Neural crest cell (in vitro differentiated cells): ENCODE data around the gene VSIG10L. TPM values are rescaled to one million over a fixed set of nuclear protein-coding genes. Genes with fewer than 3 reads are reported as not detected.

Experiments used
- DNase-seq: peaks from one replicate; pipeline ENCODE4 v3.0.0; 2021; ENCODE audit warnings: low read depth, mixed read lengths, low spot score
- H3K27ac Mint-ChIP-seq: one replicate; pipeline ENCODE4 v1.8.0; 2021; ENCODE audit warnings: mild to moderate bottlenecking, mixed read lengths; ENCODE audit not compliant: unreplicated experiment
- H3K27me3 Mint-ChIP-seq: 2 replicates; pipeline ENCODE4 v1.8.0; 2021; ENCODE audit warnings: low read depth, mild to moderate bottlenecking, mixed read lengths
- H3K36me3 Mint-ChIP-seq: 2 replicates; pipeline ENCODE4 v1.8.0; 2021; ENCODE audit warnings: low read depth, mild to moderate bottlenecking, mixed read lengths
- H3K4me1 Mint-ChIP-seq: 2 replicates; pipeline ENCODE4 v1.8.0; 2021; ENCODE audit warnings: mixed read lengths
- H3K4me3 Mint-ChIP-seq: one replicate; pipeline ENCODE4 v1.8.0; 2021; ENCODE audit warnings: mild to moderate bottlenecking, mixed read lengths
- H3K9me3 Mint-ChIP-seq: 2 replicates; pipeline ENCODE4 v1.8.0; 2021; ENCODE audit warnings: mixed read lengths
- total RNA-seq: library from RNA; stranded (reverse); gene quantifications from 2 replicates; pipeline ENCODE4 v1.2.1, GENCODE V29; 2021
- TF ChIP-seq, protein P1 (sequence below): fragments of 200-600 bp; sonication (generic); conservative IDR thresholded peaks from 2 replicates; pipeline ENCODE4 v1.5.0; 2021; ENCODE audit warnings: antibody characterized with exemption, mild to moderate bottlenecking

The VSIG10L gene
- total RNA-seq, 1 donor from 2014 or later = 3.1 TPM

DNA sequence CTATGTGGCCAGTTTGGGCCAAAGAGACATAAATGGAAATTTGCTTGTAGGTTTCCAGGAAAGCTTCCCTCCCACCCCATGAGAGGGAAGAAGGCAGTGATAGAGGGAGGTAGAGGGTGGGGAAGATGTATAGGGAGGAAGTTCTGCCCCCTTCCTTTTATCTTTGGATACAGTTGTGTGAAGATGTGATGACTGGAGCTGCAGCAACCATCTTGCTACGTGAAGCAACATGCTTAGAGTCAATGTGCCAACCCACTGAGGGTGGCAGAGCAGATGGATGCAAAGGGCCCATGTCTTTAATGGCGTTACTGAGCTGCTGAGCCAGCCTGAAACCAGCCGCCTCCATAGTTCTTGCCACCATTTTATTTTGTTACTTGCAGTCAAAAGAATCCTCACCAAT, 10.7 kb downstream of the VSIG10L start:
- H3K4me3 Mint-ChIP-seq = no peak overlapping the region
- TF ChIP-seq, protein P1, sequence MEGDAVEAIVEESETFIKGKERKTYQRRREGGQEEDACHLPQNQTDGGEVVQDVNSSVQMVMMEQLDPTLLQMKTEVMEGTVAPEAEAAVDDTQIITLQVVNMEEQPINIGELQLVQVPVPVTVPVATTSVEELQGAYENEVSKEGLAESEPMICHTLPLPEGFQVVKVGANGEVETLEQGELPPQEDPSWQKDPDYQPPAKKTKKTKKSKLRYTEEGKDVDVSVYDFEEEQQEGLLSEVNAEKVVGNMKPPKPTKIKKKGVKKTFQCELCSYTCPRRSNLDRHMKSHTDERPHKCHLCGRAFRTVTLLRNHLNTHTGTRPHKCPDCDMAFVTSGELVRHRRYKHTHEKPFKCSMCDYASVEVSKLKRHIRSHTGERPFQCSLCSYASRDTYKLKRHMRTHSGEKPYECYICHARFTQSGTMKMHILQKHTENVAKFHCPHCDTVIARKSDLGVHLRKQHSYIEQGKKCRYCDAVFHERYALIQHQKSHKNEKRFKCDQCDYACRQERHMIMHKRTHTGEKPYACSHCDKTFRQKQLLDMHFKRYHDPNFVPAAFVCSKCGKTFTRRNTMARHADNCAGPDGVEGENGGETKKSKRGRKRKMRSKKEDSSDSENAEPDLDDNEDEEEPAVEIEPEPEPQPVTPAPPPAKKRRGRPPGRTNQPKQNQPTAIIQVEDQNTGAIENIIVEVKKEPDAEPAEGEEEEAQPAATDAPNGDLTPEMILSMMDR = no peak

DNA sequence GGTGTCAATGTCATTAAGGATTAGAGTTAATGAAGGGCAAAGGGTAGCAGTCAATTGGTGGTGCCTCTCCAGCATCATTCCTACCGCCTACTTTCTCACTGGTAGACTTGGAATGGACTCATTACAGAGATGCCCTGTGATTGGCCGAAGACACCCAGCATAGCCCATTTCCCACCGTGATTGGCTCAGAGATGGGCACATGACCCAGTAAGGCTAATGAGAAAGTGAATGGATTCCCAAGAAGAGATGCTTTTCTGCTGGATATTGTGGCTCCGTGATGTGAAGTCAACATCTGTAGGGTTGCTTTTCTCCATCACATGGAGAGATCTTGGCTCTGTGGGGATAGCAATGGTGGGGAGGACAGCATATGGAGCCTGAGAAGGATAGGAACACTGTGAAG, 11.6 kb downstream of the VSIG10L start:
- Mint-ChIP-seq H3K9me3 (peaks cover 10% of the 10 kb centered on the region), H3K27me3 (no peaks in the 10 kb centered on the region), H3K27ac (no peak overlapping the region), H3K4me3 (no peak overlapping the region), H3K36me3 (peaks cover 13% of the 10 kb centered on the region), H3K4me1 (peaks cover 11% of the 10 kb centered on the region)
- TF ChIP-seq, protein P1 = no peak
- DNase-seq = no peak

More for the DNA sequence above, 10.7 kb downstream of the VSIG10L start:
- peaks cover 10% of the 10 kb centered on the region for H3K9me3 Mint-ChIP-seq
- H3K27ac Mint-ChIP-seq = no peak overlapping the region
- peaks cover 11% of the 10 kb centered on the region for H3K36me3 Mint-ChIP-seq
- DNase-seq = no peak
- H3K27me3 Mint-ChIP-seq = no peaks in the 10 kb centered on the region
- peaks cover 12% of the 10 kb centered on the region for H3K4me1 Mint-ChIP-seq

DNA sequence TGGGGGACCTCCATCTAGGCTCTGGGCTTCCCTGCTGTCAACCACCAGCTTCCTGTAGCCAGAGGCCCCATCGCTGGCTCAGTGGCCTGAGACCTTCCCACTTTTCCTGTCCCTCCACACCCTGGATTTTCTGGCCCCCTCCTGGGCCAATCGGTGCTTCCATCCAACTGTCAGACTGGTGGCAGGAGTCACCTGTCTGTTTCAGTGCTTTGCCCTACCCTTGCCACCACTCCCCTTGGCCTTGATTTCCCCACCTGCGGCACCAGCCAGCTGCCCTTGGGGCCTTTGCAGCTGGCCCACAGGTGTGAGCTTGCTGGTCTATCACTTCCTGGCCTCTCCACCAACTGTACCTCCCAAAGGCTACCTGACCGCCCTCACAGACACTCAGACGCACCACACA, 12.5 kb downstream of the VSIG10L start:
- Mint-ChIP-seq H3K9me3 (peaks cover 10% of the 10 kb centered on the region), H3K27me3 (no peaks in the 10 kb centered on the region), H3K27ac (no peak overlapping the region), H3K4me1 (peaks cover 4% of the 10 kb centered on the region), H3K36me3 (peaks cover 13% of the 10 kb centered on the region), H3K4me3 (no peak overlapping the region)
- DNase-seq = no peak
- TF ChIP-seq, protein P1 = no peak

DNA sequence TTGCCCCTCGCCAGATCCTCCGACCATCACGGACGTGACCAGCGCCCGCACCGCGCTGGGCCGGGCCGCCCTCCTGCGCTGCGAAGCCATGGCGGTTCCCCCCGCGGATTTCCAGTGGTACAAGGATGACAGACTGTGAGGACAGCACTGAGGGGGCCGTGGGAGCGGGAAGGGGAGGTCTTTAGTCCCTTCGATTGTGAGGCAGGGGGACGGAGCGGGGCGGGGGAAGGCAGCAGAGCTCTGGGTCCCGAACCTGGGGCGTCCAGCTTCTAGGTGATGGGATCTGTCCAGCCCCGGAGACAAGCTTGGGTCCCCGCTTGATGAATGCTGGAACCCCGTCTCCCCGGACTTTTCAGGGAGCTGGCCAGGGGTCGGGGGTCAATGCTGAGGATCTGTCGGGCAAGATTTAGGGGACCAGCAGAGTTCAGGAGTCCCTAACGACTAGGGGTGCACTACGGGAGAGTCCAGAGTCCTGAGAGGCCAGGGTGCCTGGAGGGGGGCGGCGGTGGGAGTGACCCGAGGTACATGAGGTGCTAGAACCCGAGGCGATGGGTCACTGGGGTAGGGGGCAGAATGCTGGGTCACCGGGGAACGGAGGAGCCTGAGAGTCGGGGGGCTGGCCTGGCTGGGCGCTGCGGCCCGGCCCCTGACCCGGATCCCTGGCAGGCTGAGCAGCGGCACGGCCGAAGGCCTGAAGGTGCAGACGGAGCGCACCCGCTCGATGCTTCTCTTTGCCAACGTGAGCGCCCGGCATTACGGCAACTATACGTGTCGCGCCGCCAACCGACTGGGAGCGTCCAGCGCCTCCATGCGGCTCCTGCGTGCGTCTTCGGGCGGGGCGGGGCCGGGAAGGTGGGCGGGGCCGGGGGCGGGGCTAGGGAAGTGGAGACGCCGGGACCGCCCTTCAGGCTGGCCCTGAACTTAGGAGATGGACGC, 14.6 kb downstream of the VSIG10L start:
- Mint-ChIP-seq H3K4me3 (no peak overlapping the region), H3K27me3 (peaks cover 7% of the 10 kb centered on the region), H3K36me3 (peaks cover 13% of the 10 kb centered on the region), H3K27ac (no peak overlapping the region), H3K9me3 (peaks cover 10% of the 10 kb centered on the region), H3K4me1 (peaks cover 4% of the 10 kb centered on the region)
- no peak for DNase-seq
- TF ChIP-seq, protein P1 = no peak

DNA sequence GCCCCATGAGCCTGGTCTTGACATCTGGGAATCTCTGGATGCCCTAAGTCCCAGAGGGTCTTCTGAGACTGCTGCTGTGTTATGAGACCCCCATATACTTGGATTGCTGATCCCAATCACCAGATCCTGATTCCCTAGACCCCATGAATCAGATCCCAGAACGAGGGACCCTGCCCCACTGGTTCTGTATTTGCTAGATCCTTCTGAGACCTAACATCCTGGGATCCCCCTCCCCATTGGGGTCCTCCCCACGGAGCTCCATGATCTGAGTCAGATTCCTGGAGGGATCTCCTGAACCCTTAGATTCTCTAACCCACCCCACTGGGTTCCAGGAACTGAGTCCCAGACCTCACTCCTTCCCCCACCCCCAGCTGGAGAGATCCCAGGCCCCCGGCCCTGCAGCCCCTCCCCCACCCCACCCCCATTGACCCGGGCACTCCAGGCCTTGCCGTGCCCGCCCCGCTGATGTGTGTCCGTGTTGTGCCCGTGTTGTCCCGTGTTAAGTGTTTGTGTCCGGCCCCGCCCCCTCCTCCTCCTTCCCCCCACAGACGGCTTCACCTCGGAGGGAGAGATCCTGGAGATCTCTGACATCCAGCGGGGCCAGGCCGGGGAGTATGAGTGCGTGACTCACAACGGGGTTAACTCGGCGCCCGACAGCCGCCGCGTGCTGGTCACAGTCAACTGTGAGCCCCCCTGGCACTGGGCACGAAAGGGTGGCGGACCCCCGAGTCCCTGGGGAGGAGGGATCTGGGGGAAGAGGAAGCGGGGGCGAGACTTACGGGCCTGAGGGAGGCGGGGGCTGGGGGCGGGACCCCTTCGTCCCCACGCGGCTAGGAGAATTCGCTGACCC, 15.5 kb downstream of the VSIG10L start:
- TF ChIP-seq, protein P1 = no peak
- peaks cover 13% of the 10 kb centered on the region for H3K36me3 Mint-ChIP-seq
- peaks cover 10% of the 10 kb centered on the region for H3K9me3 Mint-ChIP-seq
- peaks cover 7% of the 10 kb centered on the region for H3K27me3 Mint-ChIP-seq
- DNase-seq = no peak
- H3K27ac Mint-ChIP-seq = no peak overlapping the region
- H3K4me3 Mint-ChIP-seq = no peak overlapping the region
- peaks cover 4% of the 10 kb centered on the region for H3K4me1 Mint-ChIP-seq
